Activated CD4-positive, alpha-beta T cell treated with anti-CD3 and anti-CD28 coated beads, Interleukin-2, amount 10 ng/mL, durations not matched to agents 7 days and 5 days (primary cell): ENCODE results near the gene OLFM4. TPM values are rescaled to one million over a fixed set of nuclear protein-coding genes. Genes with fewer than 3 reads are reported as not detected.
A peak's percentile ranks its signal among the peaks of the same experiment; 100 is the strongest.

ENCODE experiments used
- CTCF ChIA-PET: fragments of 350-600 bp; sonication (Branson Sonifier 250); formaldehyde crosslinking; loops from one replicate; lab custom pipeline; 2021; ENCODE audit warnings: antibody characterized with exemption; lab: Charles Lee
- POLR2A ChIA-PET: fragments of 350-600 bp; sonication (Branson Sonifier 250); formaldehyde crosslinking; loops from one replicate; lab custom pipeline; 2021; ENCODE audit warnings: antibody characterized with exemption; lab: Charles Lee
- DNase-seq: peaks from one replicate; pipeline ENCODE4 v3.0.0-alpha.2; 2020
- H3K27ac Mint-ChIP-seq: one replicate; pipeline ENCODE4 v1.8.0; 2021; ENCODE audit warnings: mild to moderate bottlenecking, moderate library complexity, mixed read lengths
- H3K27me3 Mint-ChIP-seq: one replicate; pipeline ENCODE4 v1.8.0; 2021; ENCODE audit warnings: mixed read lengths
- H3K36me3 Mint-ChIP-seq: one replicate; pipeline ENCODE4 v1.8.0; 2021; ENCODE audit warnings: low read depth, mixed read lengths
- H3K4me1 Mint-ChIP-seq: one replicate; pipeline ENCODE4 v1.8.0; 2021; ENCODE audit warnings: mixed read lengths
- H3K4me3 Mint-ChIP-seq: one replicate; pipeline ENCODE4 v1.8.0; 2021; ENCODE audit warnings: mild to moderate bottlenecking, moderate library complexity, mixed read lengths
- H3K9me3 Mint-ChIP-seq: one replicate; pipeline ENCODE4 v1.8.0; 2021; ENCODE audit warnings: mixed read lengths
- total RNA-seq, 2 experiments: library from RNA; stranded (reverse); gene quantifications; one replicate each; pipeline ENCODE4 v1.2.3, GENCODE V29; 2021

Gene OLFM4
- total RNA-seq, 2 experiments from 2014 or later, result not detected

GRCh38 chr13:53018690-53019647 lies 9.6 kb upstream of the OLFM4 start:
- POLR2A ChIA-PET, result no interaction called here
- DNase-seq, result no peak
- H3K9me3 Mint-ChIP-seq, result no peaks in the 10 kb centered on the region
- no peaks in the 10 kb centered on the region for H3K27me3 Mint-ChIP-seq
- no peak overlapping the region for H3K4me3 Mint-ChIP-seq
- CTCF ChIA-PET, result interaction anchor here (0.9 kb wide), 1 partner anchor 13 kb away, joined by 3 read pairs; no protein-coding TSS in a partner anchor
- H3K36me3 Mint-ChIP-seq, result no peaks in the 10 kb centered on the region
- no peaks in the 10 kb centered on the region for H3K4me1 Mint-ChIP-seq
- H3K27ac Mint-ChIP-seq, result no peak overlapping the region

- Mint-ChIP-seq H3K9me3 (no peaks in the 10 kb centered on the region), H3K27ac (no peak overlapping the region), H3K4me1 (no peaks in the 10 kb centered on the region), H3K4me3 (no peak overlapping the region), H3K36me3 (no peaks in the 10 kb centered on the region), H3K27me3 (no peaks in the 10 kb centered on the region)
- ChIA-PET CTCF (no interaction called here), POLR2A (no interaction called here)
- DNase-seq, result no peak
Measured at GRCh38 chr13:53020764-53021335, 7.8 kb upstream of the OLFM4 start.

- no peak overlapping the region for H3K4me3 Mint-ChIP-seq
- no peaks in the 10 kb centered on the region for H3K36me3 Mint-ChIP-seq
- H3K27me3 Mint-ChIP-seq, result no peaks in the 10 kb centered on the region
- ChIA-PET POLR2A (no interaction called here), CTCF (no interaction called here)
- no peak overlapping the region for H3K27ac Mint-ChIP-seq
- H3K4me1 Mint-ChIP-seq, result no peaks in the 10 kb centered on the region
- no peak for DNase-seq
- H3K9me3 Mint-ChIP-seq, result no peaks in the 10 kb centered on the region
Measured at GRCh38 chr13:53023246-53023645, 5.4 kb upstream of the OLFM4 start.

- CTCF ChIA-PET, result no interaction called here
- no peak overlapping the region for H3K27ac Mint-ChIP-seq
Measured at GRCh38 chr13:53028063-53028462, 550 bp upstream of the OLFM4 start.

GRCh38 chr13:53032849-53033248 lies 4.2 kb downstream of the OLFM4 start:
- no peaks in the 10 kb centered on the region for H3K4me1 Mint-ChIP-seq
- DNase-seq, result no peak
- no peaks in the 10 kb centered on the region for H3K27me3 Mint-ChIP-seq
- H3K4me3 Mint-ChIP-seq, result no peak overlapping the region
- H3K27ac Mint-ChIP-seq, result peak overlapping the region; percentile 13
- no peaks in the 10 kb centered on the region for H3K36me3 Mint-ChIP-seq
- no peaks in the 10 kb centered on the region for H3K9me3 Mint-ChIP-seq
- POLR2A ChIA-PET, result no interaction called here
- CTCF ChIA-PET, result no interaction called here

More at GRCh38 chr13:53028063-53028462, 550 bp upstream of the OLFM4 start:
- Mint-ChIP-seq H3K36me3 (no peaks in the 10 kb centered on the region), H3K4me1 (no peaks in the 10 kb centered on the region), H3K4me3 (no peak overlapping the region), H3K9me3 (no peaks in the 10 kb centered on the region), H3K27me3 (no peaks in the 10 kb centered on the region)
- DNase-seq, result no peak
- POLR2A ChIA-PET, result no interaction called here

GRCh38 chr13:53038993-53039392 lies 10.4 kb downstream of the OLFM4 start:
- Mint-ChIP-seq H3K27me3 (no peaks in the 10 kb centered on the region), H3K36me3 (no peaks in the 10 kb centered on the region), H3K9me3 (no peaks in the 10 kb centered on the region), H3K27ac (no peak overlapping the region), H3K4me1 (no peaks in the 10 kb centered on the region), H3K4me3 (no peak overlapping the region)
- ChIA-PET CTCF (no interaction called here), POLR2A (no interaction called here)
- no peak for DNase-seq

- no peak overlapping the region for H3K27ac Mint-ChIP-seq
- no peaks in the 10 kb centered on the region for H3K9me3 Mint-ChIP-seq
- DNase-seq, result no peak
- ChIA-PET CTCF (no interaction called here), POLR2A (no interaction called here)
- H3K36me3 Mint-ChIP-seq, result no peaks in the 10 kb centered on the region
- H3K4me1 Mint-ChIP-seq, result no peaks in the 10 kb centered on the region
- H3K4me3 Mint-ChIP-seq, result no peak overlapping the region
- H3K27me3 Mint-ChIP-seq, result no peaks in the 10 kb centered on the region
Measured at GRCh38 chr13:53041968-53042516, 13.4 kb downstream of the OLFM4 start.

- ChIA-PET CTCF (no interaction called here), POLR2A (no interaction called here)
- Mint-ChIP-seq H3K36me3 (no peaks in the 10 kb centered on the region), H3K4me1 (no peaks in the 10 kb centered on the region), H3K27me3 (no peaks in the 10 kb centered on the region), H3K9me3 (no peaks in the 10 kb centered on the region), H3K4me3 (no peak overlapping the region), H3K27ac (no peak overlapping the region)
- DNase-seq, result no peak
Measured at GRCh38 chr13:53042877-53043276, 14.3 kb downstream of the OLFM4 start.

- POLR2A ChIA-PET, result no interaction called here
- no peak overlapping the region for H3K4me3 Mint-ChIP-seq
- no peak overlapping the region for H3K27ac Mint-ChIP-seq
- no peaks in the 10 kb centered on the region for H3K27me3 Mint-ChIP-seq
- no peak for DNase-seq
- no peaks in the 10 kb centered on the region for H3K36me3 Mint-ChIP-seq
- CTCF ChIA-PET, result interaction anchor here (0.6 kb wide), 1 partner anchor 989 kb away, joined by 4 read pairs; no protein-coding TSS in a partner anchor
- H3K4me1 Mint-ChIP-seq, result no peaks in the 10 kb centered on the region
- H3K9me3 Mint-ChIP-seq, result no peaks in the 10 kb centered on the region
Measured at GRCh38 chr13:53043398-53043797, 14.8 kb downstream of the OLFM4 start.

- H3K4me3 Mint-ChIP-seq, result no peak overlapping the region
- ChIA-PET POLR2A (no interaction called here), CTCF (interaction anchor here (1.2 kb wide), 1 partner anchor 11 kb away, joined by 3 read pairs; no protein-coding TSS in a partner anchor)
- DNase-seq, result no peak
- H3K27ac Mint-ChIP-seq, result no peak overlapping the region
- H3K4me1 Mint-ChIP-seq, result no peaks in the 10 kb centered on the region
- no peaks in the 10 kb centered on the region for H3K36me3 Mint-ChIP-seq
- no peaks in the 10 kb centered on the region for H3K27me3 Mint-ChIP-seq
- no peaks in the 10 kb centered on the region for H3K9me3 Mint-ChIP-seq
Measured at GRCh38 chr13:53045189-53045588, 16.6 kb downstream of the OLFM4 start.

GRCh38 chr13:53048880-53049279 lies 20.3 kb downstream of the OLFM4 start:
- Mint-ChIP-seq H3K4me1 (no peaks in the 10 kb centered on the region), H3K9me3 (no peaks in the 10 kb centered on the region), H3K27ac (no peak overlapping the region), H3K4me3 (no peak overlapping the region), H3K27me3 (no peaks in the 10 kb centered on the region), H3K36me3 (no peaks in the 10 kb centered on the region)
- ChIA-PET POLR2A (no interaction called here), CTCF (no interaction called here)
- no peak for DNase-seq

GRCh38 chr13:53050151-53050550 lies 21.5 kb downstream of the OLFM4 start:
- no peak for DNase-seq
- Mint-ChIP-seq H3K4me1 (no peaks in the 10 kb centered on the region), H3K9me3 (no peaks in the 10 kb centered on the region), H3K27ac (no peak overlapping the region), H3K27me3 (no peaks in the 10 kb centered on the region), H3K4me3 (no peak overlapping the region), H3K36me3 (no peaks in the 10 kb centered on the region)
- ChIA-PET CTCF (no interaction called here), POLR2A (no interaction called here)

- no peaks in the 10 kb centered on the region for H3K27me3 Mint-ChIP-seq
- no peak overlapping the region for H3K27ac Mint-ChIP-seq
- H3K4me3 Mint-ChIP-seq, result no peak overlapping the region
- no peak for DNase-seq
- no peaks in the 10 kb centered on the region for H3K36me3 Mint-ChIP-seq
- ChIA-PET POLR2A (no interaction called here), CTCF (no interaction called here)
- H3K4me1 Mint-ChIP-seq, result no peaks in the 10 kb centered on the region
- H3K9me3 Mint-ChIP-seq, result no peaks in the 10 kb centered on the region
Measured at GRCh38 chr13:53052675-53053074, 24.1 kb downstream of the OLFM4 start.
